Esophagus muscularis mucosa (tissue), 4 donors: ENCODE measurements around the gene RBPJ. TPM values are rescaled to one million over a fixed set of nuclear protein-coding genes. Genes with fewer than 3 reads are reported as not detected.

Experiments used
- DNase-seq: peaks from one replicate; pipeline ENCODE4 v3.0.0-alpha.2; 2017; ENCODE audit errors: extremely low spot score
- H3K27ac ChIP-seq, 4 donors: fragments of 200-600 bp; sonication (generic); replicated peaks in 1 of 4; 1 replicate in 3 of 4; 2 replicates in 1 of 4; pipeline ENCODE4 v1.5.1; 2016 to 2019; ENCODE audit warnings: mild to moderate bottlenecking in 1 of 4
- H3K27me3 ChIP-seq, 4 donors: fragments of 200-600 bp; sonication (generic); one replicate each; pipeline versions ENCODE4 v1.5.1 to v1.6.0; 2016 to 2019
- H3K36me3 ChIP-seq, 4 donors: fragments of 200-600 bp; sonication (generic); one replicate each; pipeline ENCODE4 v1.5.1; 2016 to 2019
- H3K4me1 ChIP-seq, 4 donors: fragments of 200-600 bp; sonication (generic); one replicate each; pipeline ENCODE4 v1.5.1; 2016 to 2019
- H3K4me3 ChIP-seq, 4 donors: fragments of 200-600 bp; sonication (generic); 1 replicate in 2 of 4; 2 replicates in 2 of 4; pipeline ENCODE4 v1.5.1; 2016 to 2019; ENCODE audit warnings: mild to moderate bottlenecking in 4 of 4, moderate library complexity in 1 of 4
- H3K9me3 ChIP-seq, 4 donors: fragments of 200-600 bp; sonication (generic); 1 replicate in 3 of 4; 2 replicates in 1 of 4; pipeline ENCODE4 v1.5.1; 2016 to 2019
- CTCF ChIP-seq, 3 experiments: fragments of 200-600 bp in 2 of 3; fragments of 450-650 bp in 1 of 3; sonication (generic) in 2 of 3; IDR thresholded peaks; one replicate each; pipeline ENCODE4 v1.5.1; 2017 to 2019; ENCODE audit warnings: antibody characterized with exemption in 3 of 3, mild to moderate bottlenecking in 2 of 3, moderate library complexity in 1 of 3
- EP300 ChIP-seq: sonication (generic); formaldehyde crosslinking; IDR thresholded peaks from one replicate; pipeline ENCODE4 v1.6.1; 2017; ENCODE audit warnings: antibody characterized with exemption
- POLR2A ChIP-seq: fragments of 450-650 bp; IDR thresholded peaks from one replicate; pipeline ENCODE4 v1.6.1; 2017; ENCODE audit warnings: antibody characterized with exemption, moderate library complexity, mild to moderate bottlenecking, low read depth
- POLR2AphosphoS5 ChIP-seq, 2 donors: sonication (generic); formaldehyde crosslinking; IDR thresholded peaks; one replicate each; pipeline ENCODE4 v1.6.1; 2017; ENCODE audit warnings: antibody characterized with exemption in 2 of 2
- WGBS: methylation state at CpG from one replicate; pipeline ENCODE4 v1.1.5; 2018; 5-methylcytosine and 5-hydroxymethylcytosine counted together
- intact Hi-C: fragments of 100-400 bp; cut with DNase I; formaldehyde crosslinking; loops from one replicate; pipeline ENCODE4 v1.15.1; 2023
- total RNA-seq, 4 donors: library from RNA; depleted of rRNA; stranded (reverse); fragments of >200 nt; gene quantifications; one replicate each; pipeline versions ENCODE4 v1.1.0 to v1.2.1, GENCODE V29; 2016

The RBPJ gene
- total RNA-seq, 4 donors from 2014 or later = 49.7 to 75.2 (median 60.8) TPM

- Histone ChIP-seq H3K9me3 (no peaks in the 10 kb centered on the region), H3K36me3 (no peaks in the 10 kb centered on the region), H3K27ac (peak overlapping the region in 2 of 4 donors; percentile 95 to 98), H3K27me3 (no peaks in the 10 kb centered on the region), H3K4me3 (peak overlapping the region; percentile 66 to 86 (median 82)), H3K4me1 (peaks cover 25 to 58% (median 42%) of the 10 kb centered on the region in 4 donors)
- intact Hi-C loops = loop anchor here (5.0 kb wide), 2 partner anchors 240 to 295 kb away; no protein-coding TSS in a partner anchor
- no peak for DNase-seq
- 38% methylated on average over 7 of the region's 7 CpGs for whole genome bisulfite sequencing
- no peak for TF ChIP-seq POLR2A
- no peak for TF ChIP-seq CTCF (IDR thresholded peaks at IDR 0.05)
- no peak for TF ChIP-seq EP300
- TF ChIP-seq POLR2AphosphoS5 (IDR thresholded peaks at IDR 0.05) = no peak
These were observed 1.5 kb downstream of the RBPJ start for GRCh38 chr4:26322346-26322745.

- 48% methylated on average over 2 of the region's 2 CpGs for WGBS
- Histone ChIP-seq H3K27me3 (no peaks in the 10 kb centered on the region), H3K27ac (no peak overlapping the region), H3K4me3 (no peak overlapping the region), H3K4me1 (peaks cover 25 to 58% (median 46%) of the 10 kb centered on the region in 4 donors), H3K36me3 (no peaks in the 10 kb centered on the region), H3K9me3 (no peaks in the 10 kb centered on the region)
- DNase-seq = no peak
- TF ChIP-seq CTCF (IDR thresholded peaks at IDR 0.05) = peak in 1 of 3 experiments; percentile 6
- TF ChIP-seq POLR2A = no peak
- intact Hi-C loops = loop anchor here (5.0 kb wide), 2 partner anchors 242 to 297 kb away; no protein-coding TSS in a partner anchor
These were observed 3.0 kb downstream of the RBPJ start for GRCh38 chr4:26323821-26324220.

GRCh38 chr4:26325191-26325590, 4.4 kb downstream of the RBPJ start:
- Histone ChIP-seq H3K36me3 (no peaks in the 10 kb centered on the region), H3K9me3 (no peaks in the 10 kb centered on the region), H3K4me3 (no peak overlapping the region), H3K27me3 (no peaks in the 10 kb centered on the region), H3K4me1 (peaks cover 25 to 63% (median 44%) of the 10 kb centered on the region in 4 donors), H3K27ac (no peak overlapping the region)
- DNase-seq = no peak
- TF ChIP-seq CTCF (IDR thresholded peaks at IDR 0.05) (peak; percentile 22 to 32 (median 26)), POLR2AphosphoS5 (IDR thresholded peaks at IDR 0.05) (no peak), EP300 (no peak), POLR2A (no peak)
- WGBS = 55% methylated on average over 3 of the region's 3 CpGs
- intact Hi-C loops = no loop called here

- no peak overlapping the region for H3K4me3 ChIP-seq
- WGBS = 88% methylated on average over 2 of the region's 2 CpGs
- intact Hi-C loops = no loop called here
- TF ChIP-seq CTCF (IDR thresholded peaks at IDR 0.05) = no peak
- no peak for TF ChIP-seq POLR2AphosphoS5 (IDR thresholded peaks at IDR 0.05)
- TF ChIP-seq EP300 = no peak
- TF ChIP-seq POLR2A = no peak
- no peak overlapping the region for H3K27ac ChIP-seq
- H3K36me3 ChIP-seq = no peaks in the 10 kb centered on the region
- H3K9me3 ChIP-seq = no peaks in the 10 kb centered on the region
- no peaks in the 10 kb centered on the region for H3K27me3 ChIP-seq
- H3K4me1 ChIP-seq = peaks cover 36 to 72% (median 53%) of the 10 kb centered on the region in 4 donors
- DNase-seq = no peak
These were observed 6.0 kb downstream of the RBPJ start for GRCh38 chr4:26326791-26327190.
